ENCODE results near the gene ZSCAN5B.

DNA sequence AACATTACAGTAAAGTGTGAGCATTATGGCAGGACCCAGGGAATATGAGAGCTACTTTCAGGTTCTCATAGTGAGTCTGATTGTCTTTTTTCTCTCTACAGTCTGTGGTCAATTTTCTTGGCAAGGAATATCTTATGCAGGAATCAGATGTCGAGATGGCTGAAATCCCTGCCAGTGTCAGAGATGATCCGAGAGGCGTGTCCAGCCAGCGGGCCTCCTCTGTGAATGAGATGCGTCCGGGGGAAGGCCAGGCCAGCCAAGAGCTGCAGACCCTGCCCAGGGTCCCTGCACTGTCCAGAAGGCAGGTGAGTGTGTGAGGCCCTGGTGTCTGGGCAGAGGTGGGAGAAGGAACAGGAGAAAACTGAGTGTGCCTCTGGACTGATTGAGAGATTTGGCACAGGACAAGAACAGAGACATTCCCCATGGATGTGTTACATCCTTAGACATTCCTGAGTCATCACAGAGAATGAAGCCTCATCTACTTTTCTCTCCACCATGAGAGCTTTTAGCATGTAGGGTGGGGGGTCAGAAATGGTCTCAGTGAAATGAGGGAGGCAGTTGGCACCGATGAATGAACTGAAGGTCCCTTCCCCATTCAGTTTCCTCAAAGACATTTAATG, 47.6 kb upstream of the ZSCAN5B start:
- TF ChIP-seq, protein P1, sequence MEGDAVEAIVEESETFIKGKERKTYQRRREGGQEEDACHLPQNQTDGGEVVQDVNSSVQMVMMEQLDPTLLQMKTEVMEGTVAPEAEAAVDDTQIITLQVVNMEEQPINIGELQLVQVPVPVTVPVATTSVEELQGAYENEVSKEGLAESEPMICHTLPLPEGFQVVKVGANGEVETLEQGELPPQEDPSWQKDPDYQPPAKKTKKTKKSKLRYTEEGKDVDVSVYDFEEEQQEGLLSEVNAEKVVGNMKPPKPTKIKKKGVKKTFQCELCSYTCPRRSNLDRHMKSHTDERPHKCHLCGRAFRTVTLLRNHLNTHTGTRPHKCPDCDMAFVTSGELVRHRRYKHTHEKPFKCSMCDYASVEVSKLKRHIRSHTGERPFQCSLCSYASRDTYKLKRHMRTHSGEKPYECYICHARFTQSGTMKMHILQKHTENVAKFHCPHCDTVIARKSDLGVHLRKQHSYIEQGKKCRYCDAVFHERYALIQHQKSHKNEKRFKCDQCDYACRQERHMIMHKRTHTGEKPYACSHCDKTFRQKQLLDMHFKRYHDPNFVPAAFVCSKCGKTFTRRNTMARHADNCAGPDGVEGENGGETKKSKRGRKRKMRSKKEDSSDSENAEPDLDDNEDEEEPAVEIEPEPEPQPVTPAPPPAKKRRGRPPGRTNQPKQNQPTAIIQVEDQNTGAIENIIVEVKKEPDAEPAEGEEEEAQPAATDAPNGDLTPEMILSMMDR (conservative IDR thresholded peaks at IDR 0.05 in 1 of 2, IDR thresholded peaks at IDR 0.05 in 1 of 2; ENCODE audit: low read depth in 1 of 2, low read length in 2 of 2) = no peak
- no peak for TF ChIP-seq EZH2 (IDR thresholded peaks at IDR 0.05; ENCODE audit: low read length, missing control alignments)
